NCI-H2171 treated with DMSO at 0.1 percent for 48 hours (cell line): Measurements from ENCODE around the gene NID1.
"Not testable (repeated sequence)": the region's sequence is repeated elsewhere in the genome, so short reads cannot be mapped to it uniquely, and the experiment has no call there.

Experiments
- DNase-seq: peaks from one replicate; lab custom pipeline; 2025; lab: John Stamatoyannopoulos, UW

Gene NID1

DNA sequence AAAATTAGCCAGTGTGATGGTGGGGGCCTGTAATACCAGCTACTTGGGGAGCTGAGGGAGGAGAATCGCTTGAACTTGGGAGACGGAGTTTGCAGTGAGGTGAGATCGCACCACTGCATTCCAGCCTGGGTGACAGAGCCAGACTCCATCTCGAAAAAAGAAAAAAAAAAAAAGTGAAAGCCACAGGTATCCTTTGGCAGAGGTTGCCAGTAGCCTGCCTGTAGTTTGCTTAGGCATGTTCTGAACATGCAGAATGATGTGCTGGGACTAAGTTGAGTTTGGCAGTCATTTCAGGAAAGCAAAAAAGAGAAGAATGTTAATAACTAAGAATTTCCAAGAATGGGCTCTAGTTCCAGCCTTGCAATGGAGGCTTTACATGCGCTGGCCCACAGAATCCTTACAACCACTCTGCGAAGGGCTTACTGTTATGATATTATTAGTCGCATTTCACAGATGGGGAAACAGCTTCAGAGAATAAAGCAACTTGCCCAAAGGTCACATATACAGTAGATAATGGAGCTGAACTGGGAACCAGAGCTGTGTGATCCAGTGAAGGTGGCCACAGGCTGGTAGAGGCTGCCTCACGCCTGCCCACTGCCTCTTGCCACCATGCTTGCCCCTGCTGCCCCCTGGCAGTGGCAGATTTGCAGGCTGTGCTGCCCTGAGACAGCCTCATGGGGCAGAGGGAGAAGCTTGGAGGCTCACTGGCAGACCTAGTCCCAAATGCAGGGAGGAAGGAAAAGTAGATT is 131.7 kb downstream of the NID1 start:
- DNase-seq = no peak

DNA sequence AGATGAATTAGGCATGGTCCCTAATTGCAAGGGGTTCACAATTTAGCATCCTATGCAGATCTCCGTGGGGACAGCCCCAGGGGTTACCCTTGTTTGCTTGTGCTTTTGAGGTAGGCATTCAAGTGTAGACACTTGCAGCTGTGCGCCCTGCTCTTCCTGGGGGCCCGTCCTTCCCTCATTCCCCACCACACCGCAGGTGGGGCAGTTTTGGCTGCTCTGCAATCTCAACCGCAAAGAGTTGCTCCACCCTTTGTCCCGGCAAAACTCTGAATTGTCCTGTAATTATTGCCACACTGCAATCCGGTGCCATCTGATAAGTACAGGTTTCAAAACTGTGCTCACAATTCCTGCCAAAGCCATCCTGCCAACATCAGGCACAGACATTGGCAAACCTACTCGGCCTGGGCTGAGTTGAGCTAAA is 132.8 kb downstream of the NID1 start:
- DNase-seq = no peak

DNA sequence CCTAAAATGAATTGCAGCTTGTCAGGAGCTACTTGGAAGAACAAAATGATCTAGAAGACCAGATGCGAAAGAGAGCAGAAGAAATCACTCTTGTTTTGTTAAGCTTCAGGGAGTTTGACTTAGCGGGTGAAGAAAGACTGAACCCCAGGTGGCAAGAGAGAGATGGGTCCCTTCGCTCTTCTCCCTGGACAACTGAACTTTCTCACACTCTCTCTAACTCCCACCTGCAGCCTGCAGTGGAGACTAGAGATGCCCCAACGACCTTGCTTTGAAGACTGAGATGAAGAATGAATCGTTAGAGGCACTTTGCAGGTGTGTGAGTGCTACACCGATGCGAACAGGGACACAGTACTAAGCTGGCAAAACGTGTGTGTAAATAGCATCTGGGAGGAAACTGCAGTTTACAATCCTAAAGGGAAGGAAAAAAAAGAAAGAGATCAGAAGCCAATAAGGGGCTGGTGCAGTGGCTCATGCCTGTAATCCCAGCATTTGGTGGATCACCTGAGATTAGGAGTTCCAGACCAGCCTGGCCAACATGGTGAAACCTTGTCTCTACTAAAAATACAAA is 133.6 kb downstream of the NID1 start:
- DNase-seq = no peak

DNA sequence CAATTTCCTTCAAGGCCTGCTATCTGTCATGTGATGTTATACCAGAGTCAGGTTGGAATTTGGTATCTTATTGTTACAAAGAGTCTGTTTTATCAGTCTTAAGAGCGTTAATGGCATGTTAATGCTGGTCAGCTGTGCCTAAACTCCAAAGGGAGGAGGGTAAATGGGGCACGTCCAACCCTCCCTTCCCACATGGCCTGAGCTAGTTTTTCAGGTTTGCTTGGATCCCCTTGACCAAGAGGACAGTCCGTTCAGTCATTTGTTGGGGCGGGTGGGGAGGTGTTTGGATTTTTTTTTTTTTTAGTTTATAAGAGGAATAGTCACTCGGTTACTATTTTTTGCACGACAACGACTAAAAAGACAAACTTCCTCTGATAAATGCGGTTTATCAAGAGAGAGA is 134.3 kb downstream of the NID1 start:
- DNase-seq = no peak

DNA sequence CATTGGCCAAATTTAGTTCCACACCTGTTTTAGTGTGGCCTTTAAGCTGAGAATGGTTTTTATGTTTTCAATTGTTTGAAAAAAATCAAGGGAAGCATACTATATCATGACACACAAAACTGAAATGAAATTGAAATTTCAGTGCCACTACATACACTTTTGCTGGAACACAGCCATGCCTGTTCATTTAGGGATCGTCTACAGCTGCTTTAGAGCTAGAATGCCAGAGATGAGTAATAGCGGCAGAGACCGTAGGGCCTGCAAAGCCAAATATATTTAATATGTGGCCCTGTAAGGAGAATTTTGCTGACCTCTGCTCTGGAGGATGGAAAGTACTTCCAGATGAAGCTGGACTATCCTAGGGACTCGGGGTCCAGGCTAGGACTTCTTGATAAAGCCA is 135.7 kb downstream of the NID1 start:
- DNase-seq = no peak

DNA sequence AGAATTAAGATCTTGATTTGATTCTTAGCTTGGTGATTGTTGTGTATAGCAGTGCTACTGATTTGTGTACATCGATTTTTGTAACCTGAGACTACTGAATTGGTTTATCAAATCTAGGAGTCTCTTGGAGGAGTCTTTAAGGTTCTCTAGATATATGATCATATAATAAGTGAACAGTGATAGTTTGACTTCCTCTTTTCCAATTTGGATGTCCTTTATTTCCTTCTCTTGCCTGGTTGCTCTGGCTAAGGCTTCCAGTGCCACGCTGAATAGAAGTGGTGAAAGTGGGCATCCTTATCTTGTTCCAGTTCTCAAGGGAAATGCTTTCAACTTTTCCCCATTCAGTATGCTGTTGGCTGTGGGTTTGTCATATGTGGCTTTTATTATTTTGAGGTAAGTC is 136.7 kb downstream of the NID1 start:
- no peak for DNase-seq

DNA sequence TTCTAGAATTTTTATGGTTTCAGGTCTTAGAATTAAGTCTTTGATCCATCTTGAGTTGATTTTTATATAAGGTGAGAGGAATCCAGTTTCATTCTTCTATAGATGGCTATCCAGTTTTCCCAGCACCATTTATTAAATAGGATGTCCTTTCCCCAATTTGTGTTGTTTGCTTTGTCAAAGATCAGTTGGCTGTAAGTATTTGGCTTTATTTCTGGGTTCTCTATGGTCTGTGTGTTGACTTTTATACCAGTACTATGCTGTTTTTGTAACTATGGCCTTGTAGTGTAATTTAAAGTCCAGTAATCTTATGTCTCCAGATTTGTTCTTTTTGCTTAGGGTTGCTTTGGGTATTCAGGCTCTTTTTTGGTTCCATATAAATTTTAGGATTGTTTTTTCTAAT is 137.3 kb downstream of the NID1 start:
- DNase-seq = not testable (repeated sequence)
